Activated CD8-positive, alpha-beta memory T cell treated with anti-CD3 and anti-CD28 coated beads for 48 hours (primary cell): ENCODE measurements around the gene NHS.
"Not testable (repeated sequence)": the region's sequence is repeated elsewhere in the genome, so short reads cannot be mapped to it uniquely, and the experiment has no call there.

Experiments
- DNase-seq, 3 experiments: peaks; one replicate each; pipeline ENCODE4 v3.0.0-alpha.2; 2020; ENCODE audit warnings: low read depth in 2 of 3, low spot score in 2 of 3

NHS gene

DNA sequence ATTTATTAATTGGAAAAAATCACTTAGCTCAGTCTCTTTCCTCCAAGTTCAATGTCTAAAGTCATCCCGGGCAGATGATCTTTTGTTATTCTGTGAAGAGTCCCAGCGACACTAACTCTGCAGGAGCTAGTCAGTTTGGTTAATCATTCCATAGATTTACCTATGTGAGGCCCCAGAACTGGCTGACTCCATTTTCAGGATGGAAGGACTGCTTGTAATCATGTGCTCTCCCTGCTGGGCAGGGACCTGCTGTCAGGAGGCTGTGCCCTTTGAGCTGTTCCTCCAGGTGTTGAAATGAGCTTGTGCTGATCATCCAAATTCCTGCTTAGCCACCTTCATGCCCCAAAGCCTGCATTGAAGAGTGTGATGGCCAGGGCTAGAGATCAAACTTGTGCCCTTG is 169.8 kb downstream of the NHS start:
- DNase-seq: no peak

GRCh38 chrX:17546356-17546755 is 171.4 kb downstream of the NHS start:
- DNase-seq: no peak

DNA sequence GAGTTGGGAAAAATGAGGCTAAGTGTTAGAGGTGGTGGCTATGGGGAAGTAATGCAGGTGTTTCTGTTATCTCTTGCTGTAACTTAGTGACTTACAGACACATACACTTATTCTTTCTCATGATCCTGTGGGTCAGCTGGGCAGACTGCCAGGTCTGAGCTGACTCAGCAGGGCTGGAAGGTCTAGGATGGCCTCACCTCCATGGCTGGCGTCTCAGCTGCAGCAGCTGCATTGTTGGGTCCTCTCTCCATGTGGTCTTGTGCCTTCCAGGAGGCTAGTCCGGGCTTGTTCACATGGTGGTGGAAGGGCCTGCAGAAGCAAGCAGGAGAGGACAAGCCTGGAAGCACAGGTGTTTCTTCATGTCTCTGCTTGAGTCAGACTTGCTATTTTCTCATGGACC is 172.7 kb downstream of the NHS start:
- DNase-seq: no peak

GRCh38 chrX:17549107-17549651 is 174.2 kb downstream of the NHS start:
- DNase-seq: no peak

GRCh38 chrX:17550011-17550410 is 175.0 kb downstream of the NHS start:
- no peak for DNase-seq

DNA sequence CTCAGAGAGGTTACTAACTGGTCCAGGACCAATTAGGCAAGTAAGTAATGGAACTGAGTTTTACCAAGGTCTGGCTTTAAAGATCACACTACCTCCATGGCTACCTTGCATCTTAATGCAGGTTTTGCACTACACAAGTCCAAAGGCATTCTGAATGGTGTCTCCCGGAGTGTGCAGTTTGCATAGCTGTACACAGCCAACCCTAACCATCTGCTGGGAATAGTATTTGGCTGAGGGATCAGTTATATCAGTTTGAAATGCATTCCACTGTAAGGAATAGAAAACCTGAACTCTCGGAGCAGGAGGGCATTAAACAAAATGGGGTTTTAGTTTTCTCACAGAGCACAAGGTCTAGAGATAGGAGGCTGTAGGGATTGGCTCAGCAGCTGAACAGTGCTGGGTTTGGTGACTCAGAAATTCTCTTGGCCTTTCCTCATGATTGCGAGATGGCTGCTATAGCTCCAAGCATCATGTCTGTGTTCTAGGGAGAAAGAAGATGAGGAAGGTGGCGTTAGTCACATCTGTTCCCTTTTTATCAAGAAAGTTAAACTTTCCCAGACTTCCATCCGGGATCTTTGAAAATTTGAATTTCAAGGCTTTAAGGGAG is 177.1 kb downstream of the NHS start:
- DNase-seq: no peak

DNA sequence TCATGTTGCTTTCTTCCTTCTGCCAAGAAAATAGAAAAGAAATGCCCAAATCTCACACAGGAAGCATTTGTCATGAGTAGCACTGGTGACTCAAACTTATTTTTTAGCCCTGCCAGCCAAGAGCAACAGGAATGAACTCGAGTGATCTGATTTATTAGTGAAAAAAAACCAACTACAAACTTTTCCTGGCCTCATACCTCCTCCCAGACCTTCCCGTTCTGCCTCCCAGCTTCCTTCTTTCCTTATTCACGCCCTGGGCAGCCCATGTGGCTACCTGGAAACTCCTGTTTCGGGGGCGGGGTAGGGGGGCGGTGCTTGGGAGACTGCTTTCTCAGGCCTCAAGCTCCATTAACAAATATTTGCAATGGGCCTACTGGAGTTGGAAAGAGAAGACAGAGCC is 178.5 kb downstream of the NHS start:
- no peak for DNase-seq

DNA sequence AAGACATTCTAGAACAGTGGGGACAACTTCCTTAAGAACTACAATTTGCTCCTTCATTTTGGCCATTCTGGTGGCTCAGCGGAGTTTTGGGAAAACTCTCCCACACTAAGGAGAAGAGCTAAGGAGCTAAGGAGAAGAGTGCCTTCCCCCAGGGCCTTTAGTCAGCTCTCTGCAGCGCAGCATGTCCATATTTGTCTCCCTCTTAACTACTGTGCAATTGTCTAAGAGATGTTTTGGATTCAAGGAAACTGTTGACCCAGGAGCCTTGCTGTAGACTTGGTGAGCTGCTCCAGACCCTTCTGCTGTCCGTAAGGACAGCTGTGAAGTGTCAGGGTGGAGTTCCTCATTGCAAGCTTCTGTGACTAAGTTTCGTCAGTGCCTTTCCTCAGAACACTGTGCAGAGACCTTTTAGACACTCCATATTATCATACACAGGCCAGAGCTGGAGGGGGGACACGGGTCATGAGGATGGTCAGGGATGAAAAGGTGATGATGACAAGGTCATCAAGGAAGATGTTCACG is 179.0 kb downstream of the NHS start:
- no peak for DNase-seq

DNA sequence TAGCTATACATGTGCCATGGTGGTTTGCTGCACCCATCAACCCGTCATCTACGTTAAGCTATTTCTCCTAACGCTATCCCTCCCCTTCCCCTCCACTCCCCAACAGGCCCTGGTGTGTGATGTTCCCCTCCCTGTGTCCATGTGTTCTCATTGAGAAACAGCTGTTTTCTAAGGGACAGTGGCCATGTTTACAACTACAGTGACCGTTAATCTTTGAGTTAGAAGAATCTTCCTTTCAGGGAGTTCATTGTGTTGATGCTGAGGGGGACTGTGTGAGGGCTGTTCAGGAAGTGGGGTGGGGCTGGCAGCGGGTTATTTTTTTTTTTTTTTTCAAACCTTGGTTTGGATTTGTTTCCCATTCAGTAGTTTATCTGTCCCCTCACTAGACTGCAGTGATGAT is 179.9 kb downstream of the NHS start:
- DNase-seq: no peak

- DNase-seq: no peak
These were observed 180.8 kb downstream of the NHS start for GRCh38 chrX:17555846-17556245.

DNA sequence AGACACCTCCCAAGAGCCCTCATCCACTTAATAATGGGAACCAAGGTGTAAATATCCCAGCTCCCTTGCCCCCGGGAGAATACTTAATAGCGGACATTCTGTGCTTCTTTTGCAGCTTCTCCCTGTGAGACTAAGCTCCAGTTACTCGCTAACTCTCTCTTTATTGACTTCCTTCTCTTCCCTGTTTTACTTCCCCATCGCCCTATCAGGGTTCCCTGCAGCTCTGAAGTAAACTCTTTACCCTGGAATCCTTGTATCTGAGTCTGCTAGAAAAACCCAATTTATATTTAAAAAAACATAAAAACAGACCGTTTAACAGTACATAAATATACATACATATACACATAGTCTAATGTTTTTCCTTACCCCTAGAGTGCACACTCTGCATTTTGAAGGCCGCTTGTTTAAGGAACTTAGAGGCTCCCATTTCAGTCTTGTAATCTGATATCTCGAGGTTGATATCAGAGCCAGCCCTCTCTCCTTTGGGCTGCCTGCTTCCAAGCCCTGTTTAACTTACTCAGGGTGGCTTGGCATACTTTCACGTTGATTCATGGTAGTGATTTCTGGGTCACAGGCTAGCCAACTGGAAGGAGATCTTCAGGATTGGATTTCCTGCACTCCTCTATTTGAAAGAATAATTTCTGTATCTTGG is 184.9 kb downstream of the NHS start:
- DNase-seq: no peak

GRCh38 chrX:17560385-17560784 is 185.4 kb downstream of the NHS start:
- no peak for DNase-seq

- no peak for DNase-seq
These were observed 188.1 kb downstream of the NHS start for GRCh38 chrX:17563076-17563475.

- no peak for DNase-seq
These were observed 188.5 kb downstream of the NHS start for GRCh38 chrX:17563515-17563914.

- no peak for DNase-seq
These were observed 189.8 kb downstream of the NHS start for GRCh38 chrX:17564689-17565409.

GRCh38 chrX:17566740-17567139 is 191.7 kb downstream of the NHS start:
- no peak for DNase-seq

DNA sequence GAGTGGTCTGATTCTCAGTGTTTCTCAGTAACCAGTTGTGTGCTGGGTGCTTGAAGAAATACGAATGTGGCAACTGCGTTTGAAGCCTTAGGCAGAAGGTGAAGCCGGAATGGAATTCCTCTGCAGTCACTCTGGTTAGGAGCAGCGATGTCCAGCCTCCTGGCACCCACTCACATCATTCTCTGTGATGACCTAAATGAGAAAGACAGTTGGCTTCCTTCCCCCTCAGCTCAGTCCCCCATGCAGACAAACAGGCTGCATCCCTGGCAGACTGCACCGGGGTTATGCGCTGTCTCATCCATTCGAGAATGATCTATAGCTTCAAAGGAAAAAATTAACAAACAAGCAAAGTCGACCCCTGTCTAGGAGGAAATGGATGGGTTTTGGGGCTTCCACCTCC is 192.2 kb downstream of the NHS start:
- no peak for DNase-seq

- DNase-seq: no peak
These were observed 192.8 kb downstream of the NHS start for GRCh38 chrX:17567821-17568220.

DNA sequence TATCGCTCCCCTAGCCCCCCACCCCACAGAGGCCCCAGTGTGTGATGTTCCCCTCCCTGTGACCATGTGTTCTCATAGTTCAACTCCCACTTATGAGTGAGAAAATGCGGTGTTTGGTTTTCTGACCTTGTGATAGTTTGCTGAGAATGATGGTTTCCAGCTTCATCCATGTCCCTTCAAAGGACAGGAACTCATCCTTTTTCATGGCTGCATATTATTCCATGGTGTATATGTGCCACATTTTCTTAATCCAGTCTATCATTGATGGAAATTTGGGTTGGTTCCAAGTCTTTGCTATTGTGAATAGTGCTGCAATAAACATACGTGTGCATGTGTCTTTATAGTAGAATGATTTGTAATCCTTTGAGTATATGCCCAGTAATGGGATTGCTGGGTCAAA is 193.8 kb downstream of the NHS start:
- not testable (repeated sequence) for DNase-seq

DNA sequence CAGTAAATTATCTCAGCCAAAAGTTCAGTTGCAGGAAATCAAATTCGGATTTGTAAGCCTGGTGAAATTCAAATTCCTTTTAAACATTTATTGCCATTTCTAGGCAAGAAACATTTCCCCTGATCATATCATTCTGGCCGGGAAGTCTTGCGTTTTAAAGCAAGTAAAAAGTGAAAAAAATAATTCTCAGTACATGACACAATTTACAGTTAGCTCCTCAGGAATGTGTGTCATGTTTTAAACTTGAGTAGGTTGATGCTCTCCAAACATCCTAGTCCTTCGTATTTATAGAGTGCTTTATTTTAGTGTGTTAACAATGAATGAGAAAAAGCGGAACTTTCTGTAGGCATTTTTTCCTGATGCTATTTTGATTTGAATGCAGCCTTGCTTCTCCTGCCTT is 204.0 kb downstream of the NHS start:
- DNase-seq: no peak

DNA sequence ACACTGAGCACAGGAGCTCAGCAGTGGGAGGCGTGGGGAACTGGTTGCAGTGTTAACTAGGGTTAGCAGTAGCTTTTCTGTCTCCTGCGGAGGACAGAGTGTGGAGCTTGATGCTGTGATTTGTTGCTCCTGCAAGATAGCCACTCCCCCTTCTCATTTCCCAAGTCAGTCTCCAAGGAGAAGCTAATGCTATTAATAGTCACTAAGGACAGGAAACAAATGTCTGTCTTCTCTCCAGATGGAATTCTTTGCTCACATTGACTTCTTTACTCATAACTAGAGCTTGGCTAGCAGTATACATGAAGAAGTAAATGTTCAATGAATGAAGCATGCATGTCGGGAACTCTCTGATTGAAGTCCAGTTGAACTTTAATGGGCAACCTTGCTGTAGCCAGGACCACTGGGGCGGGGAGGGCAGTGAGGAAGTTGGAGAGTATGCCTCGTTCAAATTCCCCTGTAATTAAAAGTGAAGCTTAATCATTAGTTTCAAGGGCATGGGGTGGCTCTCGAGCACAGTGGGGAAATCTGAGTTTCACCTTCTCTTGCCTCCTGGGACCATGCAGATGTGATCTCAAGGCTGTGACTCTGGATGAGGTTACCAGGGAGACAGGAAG is 205.6 kb downstream of the NHS start:
- DNase-seq: no peak

GRCh38 chrX:17581641-17582040 is 206.6 kb downstream of the NHS start:
- no peak for DNase-seq
